ENCODE measurements around the gene DIS3L2.

Gene DIS3L2

DNA sequence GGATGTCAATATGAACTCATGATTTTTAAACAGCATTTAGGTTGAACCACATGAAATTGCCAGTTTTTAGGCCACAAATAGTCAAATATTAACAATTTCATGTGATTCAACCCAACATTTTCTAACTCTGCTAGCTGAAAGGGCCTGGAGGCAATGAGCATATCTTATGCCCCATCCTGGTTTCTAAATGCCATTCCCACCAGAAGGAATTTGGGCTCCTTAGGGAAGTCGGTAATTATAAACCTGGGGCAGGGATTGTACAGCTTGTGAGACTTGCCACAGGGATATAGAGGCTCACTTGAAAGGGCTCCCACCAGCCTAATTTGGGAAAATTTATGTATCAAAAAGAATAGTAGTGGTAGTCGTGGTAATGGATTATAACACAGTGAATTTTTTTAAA lies 238.7 kb downstream of the DIS3L2 start:
- no peak for DNase-seq

- no peak for DNase-seq
Observed at GRCh38 chr2:232203166-232203891, 241.8 kb downstream of the DIS3L2 start.

DNA sequence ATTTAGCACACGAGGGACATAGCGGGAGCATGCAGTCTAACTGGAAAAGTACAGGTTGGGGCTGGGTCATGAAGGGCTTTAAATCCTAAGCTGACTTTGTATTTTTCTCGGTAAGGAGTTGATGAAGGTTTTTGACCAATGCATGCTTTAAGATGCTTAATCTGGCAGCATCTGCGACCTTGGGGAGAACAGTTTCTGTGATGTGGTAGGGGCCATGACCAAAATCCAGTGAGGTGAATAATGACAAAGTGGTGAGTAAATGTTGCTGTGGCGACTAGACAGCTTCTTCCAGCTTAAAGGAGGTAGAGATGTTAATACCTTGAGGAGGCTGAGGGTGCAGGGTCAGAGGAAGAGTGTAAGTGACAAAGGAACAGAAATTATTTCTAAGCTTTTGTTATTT lies 242.4 kb downstream of the DIS3L2 start:
- DNase-seq: no peak

- DNase-seq: no peak
Observed at GRCh38 chr2:232204457-232204931, 243.0 kb downstream of the DIS3L2 start.

DNA sequence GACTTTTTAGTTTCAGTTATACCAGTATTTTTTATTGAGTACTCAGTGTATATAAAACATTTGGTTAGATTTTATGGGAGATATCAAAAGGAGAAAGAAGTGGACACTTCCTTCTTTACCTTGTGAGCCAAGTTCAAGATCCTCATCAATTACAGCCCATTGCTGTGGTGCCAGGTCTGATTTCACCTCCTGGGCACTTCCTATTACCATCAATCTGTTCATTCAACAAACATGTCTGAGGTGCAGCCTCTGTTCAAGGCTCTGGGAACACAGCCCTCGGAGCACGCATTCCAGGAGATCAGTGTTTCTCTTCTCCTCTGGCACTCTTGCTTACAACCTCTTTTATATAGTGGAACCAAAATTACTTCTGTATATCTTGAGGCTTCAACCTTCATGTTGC lies 245.7 kb downstream of the DIS3L2 start:
- DNase-seq: no peak

DNA sequence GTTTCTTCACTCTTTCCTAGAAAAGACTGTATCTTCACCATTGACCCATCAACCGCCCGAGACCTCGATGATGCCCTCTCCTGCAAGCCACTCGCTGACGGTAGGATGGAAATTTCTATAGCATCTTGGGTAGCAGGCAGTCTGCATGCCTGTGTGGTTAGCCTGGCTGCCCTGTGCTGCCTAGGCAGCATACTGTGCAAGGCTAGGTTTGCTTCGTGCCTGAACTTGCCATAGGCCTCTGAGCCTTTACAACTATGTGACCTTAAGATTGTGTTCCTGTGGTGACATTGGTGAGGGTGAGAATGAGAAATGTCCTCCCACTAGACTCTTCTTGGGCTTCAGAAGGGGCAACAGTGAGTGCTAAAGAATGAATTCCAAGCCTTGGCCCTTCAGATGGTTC lies 248.8 kb downstream of the DIS3L2 start:
- DNase-seq: no peak

GRCh38 chr2:232211743-232212686 lies 250.5 kb downstream of the DIS3L2 start:
- no peak for DNase-seq

DNA sequence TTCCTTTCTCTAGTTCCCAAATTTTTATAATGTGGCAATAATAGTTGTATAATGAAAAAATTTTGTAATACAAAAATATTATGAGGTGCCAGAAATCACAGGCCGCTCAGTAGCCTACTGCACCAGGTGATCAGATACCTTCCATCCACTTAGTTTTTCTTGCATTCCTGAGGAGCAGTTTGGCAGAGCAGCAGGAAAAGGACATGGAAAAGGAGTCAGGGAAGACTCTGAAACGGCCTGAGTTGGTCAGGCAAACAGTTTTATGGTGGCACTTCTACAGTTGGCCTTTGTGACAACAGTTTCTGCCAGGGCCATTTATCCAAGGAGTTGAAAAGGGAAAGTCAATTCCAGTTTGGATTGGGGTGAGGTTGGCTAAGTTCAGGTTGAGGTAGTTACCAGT lies 251.7 kb downstream of the DIS3L2 start:
- DNase-seq: no peak

GRCh38 chr2:232214053-232214452 lies 252.5 kb downstream of the DIS3L2 start:
- no peak for DNase-seq

GRCh38 chr2:232216028-232216427 lies 254.5 kb downstream of the DIS3L2 start:
- DNase-seq: no peak

DNA sequence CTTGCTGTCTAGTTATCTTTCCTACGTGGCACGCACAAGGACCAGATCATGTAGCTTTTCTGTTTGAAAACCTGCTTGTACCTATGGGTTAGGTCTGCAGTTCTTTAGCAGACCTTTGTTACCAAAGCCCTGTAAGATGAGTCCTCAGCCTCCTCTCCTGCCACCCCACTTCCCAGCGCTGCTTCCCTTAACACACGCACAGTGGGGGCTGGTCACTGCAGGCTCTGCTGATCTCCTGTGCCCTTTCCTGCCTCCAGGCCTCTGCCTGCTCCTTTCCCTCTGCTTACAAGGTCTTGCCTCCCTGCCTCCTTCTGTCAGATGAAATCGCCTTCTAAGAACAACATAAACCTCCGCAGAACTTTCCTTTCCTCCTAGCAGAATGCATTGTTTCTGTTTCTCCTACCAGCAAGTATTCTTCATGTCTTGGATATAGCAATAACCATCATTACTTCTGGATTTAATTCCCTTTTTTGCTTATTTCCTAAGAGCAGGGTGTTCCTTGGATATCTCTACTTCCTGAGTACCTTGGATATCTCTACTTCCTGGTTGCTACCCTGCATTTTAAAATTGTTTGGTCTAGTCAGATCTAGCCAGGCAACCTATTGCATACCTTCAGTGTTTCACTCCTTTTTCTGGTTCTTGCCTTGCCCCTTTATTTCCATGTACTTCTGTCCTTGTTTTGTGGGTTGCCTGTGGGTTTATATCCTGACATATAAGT lies 257.4 kb downstream of the DIS3L2 start:
- no peak for DNase-seq

GRCh38 chr2:232219496-232219870 lies 258.0 kb downstream of the DIS3L2 start:
- no peak for DNase-seq

DNA sequence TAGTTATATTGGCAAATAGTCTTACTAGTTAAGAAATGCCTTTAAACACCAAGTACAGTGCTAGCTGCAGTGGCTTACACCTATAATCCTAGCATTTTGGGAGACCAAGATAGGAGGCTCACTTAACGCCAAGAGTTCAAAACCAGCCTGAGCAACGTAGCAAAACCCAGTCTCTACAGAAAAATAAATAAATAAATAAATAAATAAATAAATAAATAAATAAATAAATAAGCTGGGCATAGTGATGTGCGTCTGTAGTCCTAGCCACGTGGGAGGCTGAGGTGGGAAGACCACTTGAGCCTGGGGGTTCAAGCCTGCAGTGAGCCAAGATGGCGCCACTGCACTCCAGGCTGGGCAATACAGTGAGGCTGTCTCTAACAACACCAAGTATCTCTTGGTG lies 258.4 kb downstream of the DIS3L2 start:
- DNase-seq: no peak

- no peak for DNase-seq
Observed at GRCh38 chr2:232225429-232225828, 263.9 kb downstream of the DIS3L2 start.

DNA sequence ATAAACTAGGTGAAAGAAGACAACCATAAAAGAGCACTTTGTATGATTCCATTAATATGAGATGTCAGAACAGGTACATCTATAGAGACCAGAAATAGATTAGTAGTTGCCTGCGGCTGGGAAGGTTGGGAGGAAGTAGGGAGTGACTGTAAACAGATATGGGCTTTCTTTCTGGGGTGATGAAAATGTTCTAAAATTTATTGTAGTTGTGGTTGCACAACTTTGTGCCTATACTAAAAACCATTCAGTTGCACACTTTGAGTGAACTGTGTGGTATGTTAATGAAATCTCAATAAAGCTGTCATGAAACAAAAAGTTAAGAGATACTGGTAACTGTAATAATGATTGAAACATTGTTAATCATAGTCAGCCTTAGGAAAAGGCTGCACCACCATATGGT lies 264.4 kb downstream of the DIS3L2 start:
- no peak for DNase-seq

GRCh38 chr2:232228332-232228731 lies 266.8 kb downstream of the DIS3L2 start:
- DNase-seq: no peak

DNA sequence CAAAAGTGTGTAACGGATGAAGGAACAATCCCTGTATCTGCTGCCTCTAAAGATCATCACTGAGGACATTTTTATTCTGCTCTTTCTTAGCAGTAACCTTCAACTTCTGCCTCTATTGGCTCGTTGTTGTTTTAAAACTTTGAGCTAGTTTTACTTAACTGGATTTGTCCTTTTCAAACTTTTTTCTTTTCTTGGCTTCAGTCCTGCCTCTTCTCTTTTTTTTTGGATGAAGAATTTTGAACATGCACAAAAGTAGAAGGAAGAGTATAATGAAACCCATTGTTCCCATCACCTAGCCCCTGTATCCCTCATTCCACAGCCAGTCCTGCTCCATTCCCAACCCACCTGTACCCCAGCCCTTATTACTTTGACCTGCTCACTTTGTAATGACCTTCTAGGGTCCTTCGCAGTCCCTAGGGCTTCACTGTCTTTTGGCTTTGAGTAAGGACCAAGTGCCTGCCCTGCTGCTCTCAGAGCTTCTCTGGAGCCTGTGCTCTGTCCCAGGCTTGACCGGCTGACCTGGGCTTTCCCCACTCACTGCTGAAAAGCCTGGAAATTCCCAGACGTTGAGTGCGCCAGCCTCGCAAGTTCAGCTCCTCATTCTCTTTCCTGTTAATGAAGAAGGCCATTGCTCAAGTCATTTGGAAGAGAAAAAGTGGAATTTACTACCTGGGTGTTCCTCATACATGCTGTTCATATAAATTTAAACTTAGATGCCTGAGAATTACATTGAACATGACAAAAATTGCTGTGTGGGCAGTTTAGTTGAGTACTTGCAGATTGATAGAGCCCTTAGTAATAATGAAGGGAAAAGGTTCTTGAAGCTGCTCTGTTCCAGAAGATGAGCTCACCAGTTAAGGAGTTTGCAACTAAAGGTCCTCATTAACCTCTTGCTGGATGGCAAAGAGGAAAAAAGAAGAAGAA lies 267.7 kb downstream of the DIS3L2 start:
- DNase-seq: no peak

DNA sequence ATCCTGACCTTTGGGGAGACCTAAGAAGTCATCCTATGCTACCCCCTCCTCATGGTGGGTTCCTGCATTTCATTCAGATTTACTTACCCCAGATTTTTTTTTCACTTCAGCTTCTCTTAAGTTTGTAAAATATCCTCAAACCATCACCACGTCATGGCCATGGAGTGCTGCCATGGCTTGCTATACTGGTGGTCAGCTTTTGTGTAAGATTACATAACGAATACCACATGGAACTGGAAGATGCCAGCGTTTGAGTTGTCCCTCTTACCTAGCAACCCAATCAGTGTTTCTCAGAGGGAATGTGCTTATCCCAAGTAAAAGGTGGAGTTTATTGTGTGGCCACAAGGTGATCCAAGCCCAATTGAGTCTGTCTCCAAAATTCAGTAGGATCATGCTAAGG lies 268.4 kb downstream of the DIS3L2 start:
- no peak for DNase-seq

GRCh38 chr2:232230560-232230959 lies 269.0 kb downstream of the DIS3L2 start:
- DNase-seq: no peak

GRCh38 chr2:232231554-232231953 lies 270.0 kb downstream of the DIS3L2 start:
- no peak for DNase-seq

DNA sequence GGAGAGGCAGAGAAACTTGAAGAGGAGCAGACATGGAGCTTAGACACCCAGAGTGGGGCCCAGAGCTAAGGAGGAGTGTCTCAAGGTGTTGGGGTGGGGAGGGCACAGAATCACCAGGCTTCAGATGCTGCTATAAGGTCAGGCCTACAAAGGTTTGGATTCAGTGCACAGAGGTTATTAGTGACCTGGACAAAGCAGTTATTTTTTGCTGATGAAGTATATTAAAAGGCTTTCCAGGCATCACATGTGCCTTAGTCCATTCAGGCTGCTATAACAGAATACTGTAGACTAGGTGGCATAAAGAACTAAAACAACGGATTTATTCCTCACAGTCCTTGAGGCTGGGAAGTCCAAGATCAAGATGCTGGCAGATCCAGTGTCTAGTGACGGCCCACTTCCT lies 271.4 kb downstream of the DIS3L2 start:
- DNase-seq: no peak

GRCh38 chr2:232234922-232235615 lies 273.6 kb downstream of the DIS3L2 start:
- DNase-seq: no peak

Measured in NCI-H1694 (cell line).